Endometrial microvascular endothelial cells (primary cell): ENCODE results near the gene BCL3. TPM values are rescaled to one million over a fixed set of nuclear protein-coding genes. Genes with fewer than 3 reads are reported as not detected.

ENCODE experiments used
- in situ Hi-C: cut with HindIII; loops from 2 replicates; pipeline ENCODE4 v1.10.0; 2017; ENCODE audit warnings: low sequenced_read_pairs, low pct_unique_long_range_greater_than_20kb; ENCODE audit errors: inconsistent ontology term
- total RNA-seq: library from RNA; depleted of rRNA; stranded (reverse); fragments of >200 nt; gene quantifications from one replicate; pipeline ENCODE4 v1.2.3, GENCODE V29; 2015; ENCODE audit errors: inconsistent ontology term

Gene BCL3
- total RNA-seq, 1 donor from 2014 or later, result 18.2 TPM

DNA sequence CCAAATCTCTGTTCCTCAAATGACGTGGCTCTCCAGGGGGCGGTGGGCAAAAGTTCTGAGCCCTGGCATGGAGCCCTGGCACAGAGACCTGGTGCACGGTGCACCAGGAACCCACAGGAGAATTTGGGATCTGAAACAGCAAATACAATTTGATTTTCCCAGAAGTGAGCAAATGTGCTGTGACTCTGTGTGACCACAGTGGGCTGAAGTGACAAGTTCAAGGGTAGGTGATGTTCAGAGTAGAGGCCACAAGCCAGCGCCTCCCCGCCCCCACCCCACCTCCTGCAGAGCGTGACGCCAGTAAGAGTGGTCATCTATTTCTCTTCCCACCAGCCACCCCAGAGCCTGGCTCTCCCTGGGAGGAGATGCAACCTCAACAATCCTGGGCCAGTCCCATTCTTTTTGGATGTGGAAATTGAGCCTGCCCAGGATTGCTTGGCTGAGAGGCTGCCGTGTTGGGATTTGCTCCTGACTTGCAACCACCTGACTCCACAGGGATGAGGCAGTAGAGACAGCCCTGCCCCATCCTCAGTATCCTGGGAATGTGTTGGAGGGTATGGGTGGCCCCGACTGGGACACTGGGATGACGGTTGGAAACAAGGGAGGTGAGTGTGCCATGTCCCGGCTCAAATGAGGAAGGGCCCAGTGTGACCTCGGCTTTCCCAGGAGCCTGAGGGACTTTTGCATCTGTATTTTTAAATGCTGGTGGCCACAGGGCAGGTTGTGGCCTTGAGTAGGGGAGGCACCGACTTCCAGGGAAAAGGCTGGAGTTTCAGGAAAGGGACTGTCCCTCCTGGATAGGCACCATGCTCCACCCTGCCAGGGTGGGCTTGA is 11.1 kb upstream of the BCL3 start:
- in situ Hi-C loops, result no loop called here

DNA sequence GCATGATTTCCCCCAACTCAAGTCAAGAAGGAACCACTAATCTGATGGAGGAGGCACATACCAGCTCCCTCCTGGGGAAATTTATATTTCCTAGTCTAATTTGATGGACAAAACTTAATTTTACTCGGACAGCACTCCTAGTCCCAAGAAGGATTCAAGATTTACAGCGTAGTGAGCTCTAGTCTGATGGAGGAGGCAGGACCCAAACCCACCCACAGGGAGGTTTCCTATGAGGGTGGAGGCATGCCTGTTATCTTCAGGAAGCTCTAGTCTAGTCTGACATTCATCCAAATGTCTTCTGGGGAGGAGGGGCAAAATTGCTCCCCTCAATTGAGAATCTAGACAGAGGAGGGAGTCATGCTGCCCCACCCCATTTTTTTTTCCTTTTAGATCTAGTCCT is 10.4 kb upstream of the BCL3 start:
- in situ Hi-C loops, result no loop called here

DNA sequence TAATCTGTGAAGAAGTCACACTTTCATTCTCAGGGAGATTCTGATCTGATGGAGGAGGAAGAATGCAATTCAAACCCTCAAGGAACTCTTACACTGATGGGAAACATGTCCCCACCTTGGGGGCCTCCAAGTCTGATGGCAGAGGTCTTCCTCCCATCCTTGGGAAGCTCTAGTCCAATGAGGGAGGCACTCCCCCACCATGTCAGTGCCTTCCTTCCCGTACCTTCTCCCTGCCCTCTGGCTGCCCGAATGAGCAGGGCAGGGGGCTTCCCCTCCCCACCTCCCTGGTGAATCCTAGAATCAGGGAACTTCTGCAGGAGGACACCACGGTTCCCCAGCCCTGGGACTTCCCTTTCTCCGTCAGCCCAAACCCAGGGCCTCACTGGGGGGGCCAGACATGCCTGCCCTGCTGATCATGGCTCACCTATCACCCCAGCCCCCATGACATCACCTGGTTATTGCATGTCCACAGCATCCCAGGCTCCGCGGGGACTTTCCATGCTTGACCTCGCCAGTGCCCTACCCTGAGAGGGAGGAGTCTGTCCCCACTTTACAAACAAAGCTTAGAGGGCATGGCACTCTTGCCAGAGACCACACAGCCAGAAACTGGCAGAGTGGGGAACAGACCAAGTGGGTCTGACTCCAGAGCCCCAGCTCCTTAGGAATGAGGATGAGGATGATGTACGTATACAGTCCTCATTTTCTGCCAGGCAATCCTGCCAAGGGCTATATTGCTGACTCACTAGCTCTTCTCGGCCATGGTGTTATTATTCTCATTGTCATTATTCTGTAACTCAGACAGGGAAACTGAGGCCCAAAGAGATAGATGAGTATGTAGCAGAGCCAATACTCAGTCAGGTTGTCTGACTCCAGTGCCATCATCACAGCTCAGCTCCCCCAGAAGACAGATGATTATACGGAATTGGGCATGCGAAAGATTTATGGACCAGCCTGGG is 9.6 kb upstream of the BCL3 start:
- in situ Hi-C loops, result no loop called here

DNA sequence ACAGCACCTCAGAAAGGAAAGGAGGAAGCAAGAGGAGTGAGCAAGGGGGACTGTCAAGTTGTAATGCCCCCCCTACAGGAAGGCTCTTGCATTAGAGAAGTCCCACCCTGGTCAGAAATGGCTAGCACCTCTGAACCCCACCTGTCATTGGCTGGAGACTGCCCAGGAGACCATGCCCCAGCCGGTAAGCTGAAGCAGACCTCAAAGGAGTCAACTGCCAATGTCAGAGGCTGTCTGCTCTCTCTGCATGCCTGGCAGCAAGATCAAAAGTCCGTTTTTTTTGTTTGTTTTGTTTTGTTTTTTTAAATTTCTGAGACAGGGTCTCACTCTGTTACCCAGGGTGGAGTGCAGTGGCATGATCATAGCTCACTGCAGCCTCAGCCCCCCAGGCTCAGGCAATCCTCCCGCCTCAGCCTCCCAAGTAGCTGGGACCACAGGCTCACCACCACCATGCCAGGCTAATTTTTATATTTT is 8.1 kb upstream of the BCL3 start:
- in situ Hi-C loops, result no loop called here

GRCh38 chr19:44741258-44741731 is 7.2 kb upstream of the BCL3 start:
- in situ Hi-C loops, result no loop called here

GRCh38 chr19:44741841-44742329 is 6.6 kb upstream of the BCL3 start:
- in situ Hi-C loops, result no loop called here

GRCh38 chr19:44742330-44743061 is 6.0 kb upstream of the BCL3 start:
- in situ Hi-C loops, result no loop called here

- in situ Hi-C loops, result no loop called here
These were observed 3.6 kb upstream of the BCL3 start for GRCh38 chr19:44744871-44745332.

- in situ Hi-C loops, result no loop called here
These were observed 3.1 kb upstream of the BCL3 start for GRCh38 chr19:44745341-44745831.

DNA sequence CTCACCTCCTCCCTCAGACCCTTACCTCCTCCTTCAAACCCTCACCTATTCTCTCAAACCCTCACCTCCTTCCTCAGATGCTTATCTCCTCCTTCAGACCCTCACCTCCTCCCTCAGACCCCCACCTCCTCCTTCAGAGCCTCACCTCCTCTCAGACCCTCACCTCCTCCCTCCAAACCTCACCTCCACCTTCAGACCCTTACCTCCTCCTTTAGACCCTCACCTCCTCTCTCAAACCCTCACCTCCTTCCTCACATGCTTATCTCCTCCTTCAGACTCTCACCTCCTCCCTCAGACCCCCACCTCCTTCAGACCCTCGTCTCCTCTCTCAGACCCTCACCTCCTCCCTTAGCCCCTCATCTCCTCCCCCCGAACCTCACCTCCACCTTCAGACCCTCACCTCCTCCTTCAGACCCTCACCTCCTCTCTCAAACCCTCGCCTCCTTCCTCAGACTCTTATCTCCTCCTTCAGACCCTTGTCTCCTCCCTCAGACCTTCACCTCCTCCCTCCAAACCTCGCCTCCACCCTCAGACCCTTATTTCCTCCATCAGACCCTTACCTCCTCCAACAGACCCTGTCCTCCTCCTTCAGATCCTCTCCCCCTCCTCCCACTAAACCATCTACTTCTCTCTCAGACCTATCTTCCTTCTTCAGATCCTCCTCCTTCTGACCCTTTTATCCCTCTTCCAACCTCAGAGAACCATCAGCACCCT is 2.5 kb upstream of the BCL3 start:
- in situ Hi-C loops, result no loop called here

- in situ Hi-C loops, result no loop called here
These were observed 1.9 kb upstream of the BCL3 start for GRCh38 chr19:44746616-44746945.

DNA sequence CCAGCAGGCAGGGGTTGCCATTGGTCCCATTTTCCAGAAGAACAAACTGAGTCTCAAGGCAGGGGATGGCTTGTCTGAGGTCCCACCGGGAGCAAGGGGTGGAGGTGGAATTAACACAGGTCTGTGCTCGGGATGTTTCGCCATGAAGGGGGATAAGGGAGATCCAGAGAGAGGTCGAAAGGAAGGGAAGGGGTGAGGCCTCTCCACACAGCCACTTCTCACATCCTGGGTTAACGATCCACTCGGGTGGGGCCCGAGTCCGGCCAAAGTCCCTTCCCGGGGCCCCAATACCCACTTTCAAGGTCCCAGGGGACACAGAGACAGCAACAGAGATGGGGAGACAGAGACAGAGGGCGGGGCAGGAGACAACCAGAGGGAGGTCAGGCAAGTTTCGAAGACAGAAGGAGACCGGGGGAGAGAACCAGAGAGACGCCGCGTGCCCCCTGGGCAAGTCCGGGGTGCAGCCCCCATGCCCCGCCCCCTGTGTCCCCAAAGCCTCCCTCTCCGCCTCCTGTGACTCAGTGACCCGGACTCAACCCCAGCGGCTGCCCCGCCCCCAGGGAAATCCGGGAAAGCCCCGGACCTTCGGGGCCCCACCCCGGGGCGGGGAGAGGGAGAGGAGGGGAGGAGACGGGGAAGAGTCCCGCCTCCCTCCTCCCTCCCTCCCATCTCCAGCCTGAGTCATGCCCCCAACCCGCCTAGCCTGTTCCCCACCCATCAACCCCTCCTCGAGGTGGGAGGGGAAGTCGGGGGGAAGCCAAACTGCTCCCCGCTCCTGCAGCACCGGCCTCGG is 1.4 kb upstream of the BCL3 start:
- in situ Hi-C loops, result no loop called here

DNA sequence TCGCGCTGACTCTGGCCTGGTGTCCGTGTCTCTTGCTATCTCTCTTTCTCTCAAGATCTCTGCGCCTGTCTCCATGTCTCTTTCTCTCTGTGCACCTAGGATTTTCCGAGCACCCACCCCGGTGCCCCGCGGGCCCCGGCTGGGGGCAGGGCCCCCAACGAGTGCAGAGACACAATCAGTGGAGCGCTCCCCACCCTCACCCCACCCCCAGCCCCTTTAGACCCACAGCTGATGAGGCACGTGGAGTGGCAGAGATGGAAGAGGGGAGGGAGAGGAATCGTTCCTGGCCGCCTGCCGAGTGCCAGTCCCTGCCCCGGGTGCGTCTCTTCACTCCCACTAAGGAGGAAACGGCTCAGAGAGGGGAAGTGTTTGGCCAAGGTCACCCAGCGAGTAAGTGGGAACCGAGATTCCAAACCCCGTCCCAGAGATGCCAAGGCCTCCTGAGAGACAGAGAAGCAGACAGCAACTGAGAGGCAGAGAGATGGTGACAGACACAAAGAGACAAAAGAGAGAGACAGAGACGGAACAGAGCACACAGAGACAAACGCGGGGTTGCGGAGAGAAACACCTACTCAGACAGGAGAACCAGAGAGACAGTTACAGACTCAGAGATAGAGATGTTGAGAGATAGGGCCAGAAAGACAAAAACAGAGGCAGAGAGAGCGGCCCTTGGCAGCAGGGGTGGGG is 626 bp upstream of the BCL3 start:
- in situ Hi-C loops, result no loop called here

GRCh38 chr19:44749292-44749691 is 784 bp downstream of the BCL3 start:
- in situ Hi-C loops, result no loop called here

GRCh38 chr19:44749994-44750393 is 1.5 kb downstream of the BCL3 start:
- in situ Hi-C loops, result no loop called here

DNA sequence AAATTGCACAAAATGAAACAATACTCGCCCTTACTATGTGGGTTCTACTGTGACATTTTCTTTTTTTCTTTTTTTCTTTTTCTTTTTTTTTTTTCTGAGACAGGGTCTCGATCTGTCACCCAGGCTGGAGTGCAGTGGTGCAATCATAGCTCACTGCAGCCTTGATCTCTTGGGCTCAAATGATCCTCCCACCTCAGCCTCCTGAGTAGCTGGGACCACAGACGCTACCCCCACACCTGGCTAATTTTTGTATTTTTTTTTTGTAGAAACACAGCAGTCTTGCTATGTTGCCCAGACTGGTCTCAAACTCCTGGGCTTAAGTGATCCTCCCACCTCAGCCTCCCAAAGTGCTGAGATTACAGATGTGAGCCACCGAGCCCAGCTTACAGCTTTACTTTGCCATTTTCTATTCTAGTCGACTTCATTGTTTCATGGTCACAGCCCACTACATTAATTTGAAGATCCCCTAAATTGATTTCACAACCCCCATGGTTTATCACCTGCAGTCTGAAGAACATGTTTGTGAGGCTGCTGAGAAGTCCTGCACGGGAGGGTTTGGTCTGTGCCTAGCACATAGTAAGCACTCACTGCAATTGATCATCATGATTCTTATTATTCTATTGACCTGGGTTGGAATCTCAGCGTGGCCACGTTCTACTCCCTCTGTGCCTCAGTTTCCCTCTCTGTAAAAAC is 3.8 kb downstream of the BCL3 start:
- in situ Hi-C loops, result no loop called here
